C1 segment of cervical spinal cord (tissue), 14 donors: ENCODE results near the gene CDRT15L2.
"Not testable (repeated sequence)": the region's sequence is repeated elsewhere in the genome, so short reads cannot be mapped to it uniquely, and the experiment has no call there.

Experiments used
- DNase-seq, 14 donors: peaks; one replicate each; lab custom pipeline; 2025; lab: John Stamatoyannopoulos, UW

CDRT15L2 gene

DNA sequence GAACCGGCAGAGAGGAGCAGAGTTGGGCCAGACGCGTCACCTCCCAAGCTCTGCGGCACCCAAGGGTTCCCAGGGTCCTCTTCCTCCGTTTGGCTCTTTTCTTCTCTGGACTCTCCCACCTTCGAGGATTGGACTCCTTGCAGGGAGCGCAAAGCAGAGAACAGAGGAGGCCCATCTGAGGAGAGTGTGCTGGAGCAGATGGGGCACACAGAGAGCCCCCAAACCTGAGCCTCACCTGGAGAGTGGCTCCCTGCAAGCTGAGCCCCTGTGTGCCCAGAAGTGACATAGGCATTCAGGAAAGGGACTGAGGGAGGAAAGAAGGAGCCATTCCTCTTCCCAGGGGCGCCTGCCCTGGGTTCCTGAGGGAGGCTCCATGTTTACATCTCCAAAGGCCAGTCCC, 6.3 kb upstream of the CDRT15L2 start:
- not testable (repeated sequence) for DNase-seq

DNA sequence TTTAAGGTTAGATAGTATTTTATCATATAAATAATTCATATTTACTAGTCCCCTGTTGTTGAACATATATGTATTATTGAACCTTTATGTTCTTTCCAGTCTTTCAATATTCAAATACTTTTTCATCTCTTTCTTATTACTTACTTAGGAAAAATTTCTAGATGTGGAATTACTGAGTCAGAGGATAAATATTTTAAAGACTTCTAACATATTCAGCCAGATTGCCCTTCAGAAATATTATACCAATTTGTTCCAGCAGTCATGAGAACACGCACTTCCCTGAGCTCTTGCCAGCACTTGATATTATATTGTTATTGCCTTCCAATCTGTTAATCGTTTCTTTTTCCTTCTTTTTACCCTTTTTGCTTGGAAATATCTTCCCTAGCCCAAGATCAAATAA, 4.5 kb upstream of the CDRT15L2 start:
- not testable (repeated sequence) for DNase-seq

GRCh38 chr17:20583891-20584577, 4.5 kb downstream of the CDRT15L2 start:
- DNase-seq = peak in 1 of 14 donors; percentile 12

DNA sequence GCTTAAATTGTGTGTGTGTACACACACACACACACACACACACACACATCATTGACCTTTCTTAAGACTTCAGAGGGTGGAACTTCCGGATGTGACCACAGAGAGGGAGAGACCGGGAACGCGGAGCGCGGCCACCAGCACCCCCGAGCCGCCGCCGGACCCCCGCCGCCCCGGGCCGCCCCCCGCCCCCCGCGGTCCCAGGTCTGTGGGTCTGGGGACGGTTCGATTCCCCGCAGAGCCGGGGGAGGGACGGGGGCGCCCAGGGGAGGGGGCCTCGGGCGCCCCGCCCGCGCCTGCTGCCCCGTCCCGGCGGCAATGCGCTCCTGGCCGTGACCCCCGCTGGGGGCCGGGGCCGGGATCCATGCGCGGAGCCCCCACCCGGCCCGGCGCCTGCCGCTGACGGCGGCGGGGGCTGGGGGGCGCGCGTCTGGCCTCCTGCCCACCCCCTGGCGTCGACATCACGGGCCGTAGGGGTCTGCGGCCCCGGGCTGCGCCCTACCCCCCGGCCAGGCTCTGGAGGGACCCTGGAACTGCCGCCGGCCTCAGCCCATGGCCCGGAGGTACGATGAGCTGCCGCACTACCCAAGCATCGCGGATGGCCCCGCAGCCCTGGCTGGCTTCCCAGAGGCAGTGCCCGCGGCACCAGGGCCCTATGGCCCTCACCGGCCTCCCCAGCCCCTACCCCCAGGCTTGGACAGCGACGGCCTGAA, 9.4 kb downstream of the CDRT15L2 start:
- DNase-seq = peak in 1 of 14 donors; percentile 1

DNA sequence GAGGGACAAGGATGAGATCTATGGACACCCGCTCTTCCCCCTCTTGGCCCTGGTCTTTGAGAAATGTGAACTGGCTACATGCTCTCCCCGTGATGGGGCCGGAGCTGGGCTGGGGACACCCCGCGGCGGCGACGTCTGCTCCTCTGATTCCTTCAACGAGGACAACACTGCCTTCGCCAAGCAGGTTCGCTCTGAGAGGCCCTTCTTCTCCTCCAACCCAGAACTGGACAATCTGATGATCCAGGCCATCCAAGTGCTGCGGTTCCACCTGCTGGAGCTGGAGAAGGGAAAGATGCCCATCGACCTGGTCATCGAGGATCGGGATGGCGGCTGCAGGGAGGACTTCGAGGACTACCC, 9.9 kb downstream of the CDRT15L2 start:
- DNase-seq = peak in 2 of 14 donors; percentile 10 to 87

- not testable (repeated sequence) for DNase-seq
Measured at GRCh38 chr17:20591040-20591439, 11.5 kb downstream of the CDRT15L2 start.

GRCh38 chr17:20605568-20605967, 26.0 kb downstream of the CDRT15L2 start:
- not testable (repeated sequence) for DNase-seq

DNA sequence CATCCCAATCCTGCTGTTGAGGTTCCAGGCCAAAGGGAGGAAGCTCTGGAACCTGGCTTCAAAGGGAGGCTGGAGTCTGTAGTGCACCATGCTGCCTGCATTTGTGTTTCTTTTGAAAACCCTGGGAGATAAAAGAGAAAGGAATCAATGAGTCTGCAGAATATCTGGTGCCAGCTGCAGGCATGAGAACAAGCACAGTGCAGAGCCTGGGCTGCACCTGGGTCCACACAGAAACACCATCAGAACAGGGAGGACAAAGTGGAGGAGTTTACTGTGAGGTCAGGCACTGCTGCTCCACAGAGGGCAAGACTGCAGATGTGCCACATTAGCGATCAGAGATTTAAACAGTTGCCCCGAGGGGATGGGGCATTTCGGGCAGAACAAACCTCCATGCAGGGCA, 30.0 kb downstream of the CDRT15L2 start:
- not testable (repeated sequence) for DNase-seq

- no peak for DNase-seq
Measured at GRCh38 chr17:20611309-20611708, 31.8 kb downstream of the CDRT15L2 start.

- no peak for DNase-seq
Measured at GRCh38 chr17:20612635-20613034, 33.1 kb downstream of the CDRT15L2 start.

- DNase-seq = no peak
Measured at GRCh38 chr17:20613248-20613647, 33.7 kb downstream of the CDRT15L2 start.

GRCh38 chr17:20613905-20614304, 34.4 kb downstream of the CDRT15L2 start:
- no peak for DNase-seq

DNA sequence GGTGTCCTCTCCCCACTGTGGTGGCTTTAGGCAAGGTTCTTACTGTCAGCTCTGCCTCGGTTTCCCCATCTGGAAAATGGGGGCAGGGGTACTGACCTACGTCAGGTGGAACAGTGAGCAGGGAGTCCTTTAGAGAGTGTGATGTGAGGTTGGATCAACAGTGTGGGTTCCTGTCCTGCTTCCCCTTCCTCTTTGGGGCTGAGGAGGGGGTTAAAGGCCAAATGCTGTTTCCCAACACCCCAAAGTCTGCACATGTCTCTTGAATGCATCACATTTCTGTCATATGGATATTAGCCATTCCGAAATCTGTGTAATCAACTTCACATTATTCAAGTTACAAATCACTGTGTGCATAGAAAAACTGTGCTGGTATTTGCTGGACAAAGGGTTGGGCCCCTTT, 35.9 kb downstream of the CDRT15L2 start:
- DNase-seq = not testable (repeated sequence)
